A172 (cell line): ENCODE results near the gene AGO3. TPM values are rescaled to one million over a fixed set of nuclear protein-coding genes. Genes with fewer than 3 reads are reported as not detected.
A peak's percentile ranks its signal among the peaks of the same experiment; 100 is the strongest.

Experiments
- DNase-seq: peaks from one replicate; pipeline ENCODE4 v3.0.0-alpha.2; 2015; ENCODE audit warnings: low spot score
- total RNA-seq: library from RNA; depleted of rRNA; stranded (reverse); fragments of >200 nt; shearing (Covaris generic); gene quantifications from 2 replicates; pipeline ENCODE4 v1.2.3, GENCODE V29; 2014

Gene AGO3
- total RNA-seq, 1 experiment from 2014 or later, result 10.4 TPM

DNA sequence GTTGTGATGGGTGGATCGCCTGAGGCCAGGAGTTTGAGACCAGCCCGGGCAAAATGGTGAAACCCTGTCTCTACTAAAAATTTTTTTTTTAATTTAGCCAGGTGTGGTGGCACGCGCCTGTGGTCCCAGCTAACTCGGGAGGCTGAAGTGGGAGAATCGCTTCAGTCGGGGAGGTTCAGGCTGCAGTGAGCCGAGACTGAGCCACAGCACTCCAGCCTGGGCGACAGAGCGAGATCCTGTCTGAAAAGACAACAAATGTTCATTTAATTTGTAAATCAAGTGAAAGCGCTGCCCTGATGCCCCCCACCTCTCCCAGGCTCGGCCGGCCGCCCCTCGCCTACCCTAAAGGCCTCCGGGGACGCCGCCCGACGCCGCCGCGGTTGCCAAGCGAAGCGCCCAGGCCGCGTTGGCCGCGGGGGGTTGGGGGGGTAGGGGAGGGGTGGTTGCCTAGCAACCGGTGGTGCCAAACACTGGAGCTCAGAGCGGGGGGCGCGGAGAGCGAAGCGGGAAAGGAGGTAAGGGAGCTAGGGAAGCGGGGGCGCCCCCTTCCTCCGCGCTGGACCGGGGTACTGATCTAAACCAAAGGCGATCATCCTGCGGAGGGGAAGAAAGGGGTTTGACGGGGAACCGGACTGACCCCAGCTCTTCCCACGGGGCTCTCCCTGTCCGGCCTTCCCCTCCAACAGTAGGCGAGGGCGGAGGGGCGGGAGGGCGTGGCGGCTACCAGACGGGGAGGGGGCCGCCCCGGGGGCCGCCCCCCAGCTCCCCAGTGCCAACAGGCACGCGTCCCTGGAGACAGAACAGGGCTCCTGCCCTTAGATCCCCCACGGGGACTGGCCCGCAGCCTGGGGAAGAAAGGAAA lies 153.0 kb downstream of the AGO3 start, which contains the start of gene TEKT2:
TEKT2 (plus strand) TSS at position 460 of the 862 bp plus-strand sequence. CDS start 828 bp downstream, outside the sequence.
- DNase-seq, result no peak

DNA sequence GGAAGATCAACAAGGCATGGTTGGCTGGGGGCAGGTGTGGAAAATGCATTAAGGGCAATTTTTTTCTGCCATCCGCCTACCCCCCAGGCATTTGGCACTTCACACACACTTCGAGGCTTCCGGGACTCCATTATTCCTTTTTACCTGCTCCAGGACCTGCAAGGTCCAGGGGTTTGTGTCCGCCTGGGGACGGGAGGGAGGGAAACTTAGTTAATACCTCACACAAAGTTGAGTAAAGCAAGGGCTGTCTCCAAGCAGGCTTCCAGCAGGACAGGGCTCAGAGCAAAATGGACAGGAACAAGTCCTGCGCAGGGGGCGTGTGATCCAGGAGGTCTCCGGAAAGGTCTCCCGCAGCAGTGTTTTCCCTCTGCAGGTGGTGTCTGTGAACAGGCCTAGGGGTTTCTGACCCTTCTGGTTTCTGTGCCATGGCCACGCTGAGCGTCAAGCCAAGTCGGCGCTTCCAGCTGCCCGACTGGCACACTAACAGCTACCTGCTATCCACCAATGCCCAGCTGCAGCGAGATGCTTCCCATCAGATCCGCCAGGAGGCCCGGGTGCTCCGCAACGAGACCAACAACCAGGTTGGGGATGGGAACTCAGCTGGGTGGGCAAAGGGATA lies 153.7 kb downstream of the AGO3 start:
- no peak for DNase-seq

DNA sequence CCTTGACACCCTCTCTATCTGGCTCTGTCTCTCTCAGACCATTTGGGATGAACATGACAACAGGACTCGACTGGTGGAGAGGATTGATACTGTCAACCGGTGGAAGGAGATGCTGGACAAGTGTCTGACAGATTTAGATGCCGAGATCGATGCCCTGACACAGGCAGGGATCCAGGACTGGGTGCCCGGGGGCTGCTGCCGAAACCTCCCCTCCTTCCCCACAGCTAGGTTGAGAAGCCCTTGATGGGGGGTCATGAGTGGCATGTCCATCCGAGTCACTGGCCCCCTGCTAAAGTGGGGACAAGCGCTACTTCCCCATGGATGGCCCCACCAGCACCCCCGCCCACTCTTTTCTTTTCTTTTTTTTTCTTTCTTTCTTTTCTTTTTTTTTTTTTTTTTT lies 154.2 kb downstream of the AGO3 start:
- DNase-seq, result no peak

DNA sequence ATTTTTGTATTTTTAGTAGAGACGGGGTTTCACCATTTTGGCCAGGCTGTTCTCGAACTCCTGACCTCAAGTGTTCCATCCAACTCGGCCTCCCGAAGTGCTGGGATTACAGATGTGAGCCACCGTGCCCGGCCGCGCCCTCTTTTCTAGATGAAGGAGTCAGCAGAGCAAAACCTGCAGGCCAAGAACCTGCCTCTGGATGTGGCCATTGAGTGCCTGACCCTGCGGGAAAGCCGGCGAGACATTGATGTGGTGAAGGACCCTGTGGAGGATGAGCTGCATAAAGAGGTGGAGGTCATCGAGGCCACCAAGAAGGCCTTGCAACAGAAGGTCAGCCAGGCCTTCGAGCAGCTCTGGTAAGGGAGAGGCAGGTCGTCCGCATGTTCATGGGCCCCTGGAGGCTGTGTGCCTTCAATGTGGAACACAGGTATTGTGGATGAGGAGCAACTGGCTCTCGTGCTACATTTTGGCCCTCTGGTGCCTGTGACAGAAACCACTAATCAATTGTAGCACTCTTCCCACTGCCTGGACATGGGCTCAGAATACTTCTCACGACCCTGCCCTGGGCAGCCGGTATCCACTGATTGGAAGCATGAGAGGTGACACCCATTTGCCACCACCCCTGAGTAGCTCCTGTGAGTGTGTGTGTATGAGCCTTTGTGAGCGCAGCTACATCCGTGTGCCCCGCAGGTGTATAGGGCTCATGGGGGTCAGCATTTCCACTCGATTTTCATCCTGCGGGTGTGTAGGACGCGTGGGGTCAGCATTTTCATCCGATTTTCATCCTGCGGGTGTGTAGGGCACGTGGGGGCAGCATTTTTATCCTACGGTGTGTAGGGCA lies 155.0 kb downstream of the AGO3 start:
- no peak for DNase-seq

DNA sequence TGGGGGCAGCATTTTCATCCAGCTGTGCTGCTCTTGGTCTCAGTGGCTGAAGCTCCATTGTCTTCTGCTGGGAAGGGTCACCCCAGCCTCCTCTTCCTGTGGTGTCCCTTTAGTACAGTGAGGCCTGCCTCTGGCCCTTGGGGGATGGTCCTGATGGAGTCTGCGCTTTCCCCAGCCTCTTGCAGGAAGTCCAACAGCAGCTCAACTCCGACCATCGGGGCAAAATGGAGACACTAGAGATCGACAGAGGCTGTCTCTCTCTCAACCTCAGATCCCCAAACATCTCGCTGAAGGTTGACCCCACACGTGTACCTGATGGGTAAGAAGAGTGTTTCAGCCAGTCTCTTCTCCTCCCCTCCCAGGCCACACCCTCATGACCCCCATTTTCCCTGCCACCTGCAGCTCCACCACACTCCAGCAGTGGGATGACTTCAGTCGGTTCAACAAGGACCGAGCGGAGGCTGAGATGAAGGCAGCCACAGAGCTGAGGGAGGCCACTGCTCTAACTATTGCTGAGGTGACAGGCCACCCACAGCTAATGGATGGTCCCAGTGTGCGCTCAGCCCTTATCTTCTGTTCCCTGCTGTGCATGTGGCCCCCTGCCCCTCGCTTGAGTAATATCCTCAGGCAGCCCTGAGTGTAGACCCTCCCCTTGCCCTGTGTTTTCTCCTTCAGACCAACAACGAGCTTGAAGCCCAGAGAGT lies 155.8 kb downstream of the AGO3 start:
- no peak for DNase-seq

DNA sequence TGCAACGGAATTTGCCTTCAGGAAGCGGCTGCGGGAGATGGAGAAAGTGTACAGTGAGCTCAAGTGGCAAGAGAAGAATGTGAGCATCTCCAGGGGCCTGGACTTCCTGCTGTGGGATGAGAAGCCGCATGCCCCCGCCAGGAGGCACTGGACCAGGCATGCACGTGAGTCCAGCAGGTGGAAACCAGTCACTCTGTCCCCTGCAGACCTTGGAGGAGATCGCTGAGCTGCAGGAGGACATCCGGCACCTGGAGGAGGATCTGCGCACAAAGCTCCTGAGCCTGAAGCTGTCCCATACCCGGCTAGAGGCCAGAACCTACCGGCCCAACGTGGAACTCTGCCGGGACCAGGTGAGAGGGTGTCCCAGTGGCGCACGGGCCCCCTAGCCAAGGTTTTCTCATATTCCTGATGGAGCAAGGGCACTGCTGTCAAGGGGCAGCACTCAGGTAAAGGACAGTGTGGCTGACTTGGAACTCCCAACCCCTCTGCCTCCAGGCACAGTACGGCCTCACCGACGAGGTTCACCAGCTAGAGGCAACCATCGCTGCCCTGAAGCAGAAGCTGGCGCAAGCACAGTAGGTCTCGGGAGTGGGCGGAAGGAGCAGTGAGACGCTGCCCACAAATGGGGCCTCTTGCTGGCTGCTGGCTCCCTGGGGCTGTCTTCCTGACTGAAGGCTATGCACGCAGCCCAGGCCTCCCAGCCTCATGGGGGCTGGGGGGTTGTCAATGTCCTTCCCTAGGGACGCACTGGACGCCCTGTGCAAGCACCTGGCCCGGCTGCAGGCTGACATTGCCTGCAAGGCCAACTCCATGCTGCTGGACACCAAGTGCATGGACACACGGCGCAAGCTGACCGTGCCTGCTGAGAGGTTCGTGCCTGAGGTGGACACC lies 156.6 kb downstream of the AGO3 start:
- DNase-seq, result no peak

DNA sequence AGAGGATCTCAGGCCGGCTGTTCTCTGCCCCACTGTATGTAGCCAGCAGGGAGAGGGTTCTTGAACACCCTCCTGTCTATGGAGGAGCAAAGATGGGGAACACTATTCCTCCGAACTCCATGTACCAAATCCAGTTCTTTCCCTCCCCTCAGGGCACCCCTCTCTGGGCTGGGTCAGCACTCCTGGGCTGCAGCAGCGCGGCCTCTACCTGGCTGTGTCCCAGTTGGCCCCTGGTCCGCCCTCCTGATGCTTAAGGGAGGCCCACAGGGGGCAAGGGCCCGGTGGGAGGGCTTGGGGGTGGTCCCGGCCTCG lies 157.3 kb downstream of the AGO3 start:
- DNase-seq, result no peak

DNA sequence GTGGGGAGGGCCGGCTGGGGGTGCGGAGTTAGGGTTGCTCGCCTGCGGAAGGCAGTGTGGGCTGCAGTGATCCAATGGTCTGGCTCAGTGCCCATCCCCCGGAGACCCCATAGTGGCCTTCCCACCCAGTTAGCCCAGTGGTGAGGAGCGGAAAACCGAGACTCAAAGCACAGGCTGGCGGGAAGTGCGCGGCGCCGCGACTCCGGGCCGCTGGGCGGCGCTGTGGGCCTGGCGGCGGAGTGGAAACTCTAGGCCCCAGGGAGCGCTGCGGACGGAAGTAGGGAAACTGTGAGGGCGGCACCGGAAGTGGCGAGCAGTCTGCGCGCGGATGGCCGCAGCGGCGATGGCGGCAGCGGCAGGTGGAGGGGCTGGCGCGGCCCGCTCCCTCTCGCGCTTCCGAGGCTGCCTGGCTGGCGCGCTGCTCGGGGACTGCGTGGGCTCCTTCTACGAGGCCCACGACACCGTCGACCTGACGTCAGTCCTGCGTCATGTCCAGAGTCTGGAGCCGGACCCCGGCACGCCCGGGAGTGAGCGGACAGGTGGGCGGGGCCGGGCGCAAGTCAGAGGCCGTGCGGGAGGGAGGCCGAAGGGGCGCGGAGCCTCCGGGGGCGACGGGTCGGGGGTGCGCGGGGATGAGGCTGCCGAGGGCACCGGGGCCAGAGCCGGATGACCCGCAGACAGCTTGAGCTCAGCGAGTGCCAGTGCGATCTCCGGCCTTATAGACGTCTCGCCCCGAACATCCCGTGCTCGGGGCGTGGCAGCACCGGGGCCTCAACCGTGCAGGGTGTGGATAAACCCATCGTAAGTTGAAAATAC lies 157.9 kb downstream of the AGO3 start, which contains the start of gene ADPRS:
ADPRS (plus strand) TSS at position 316 of the 816 bp plus-strand sequence; CDS start at position 329, 13 bp downstream.
- peak; percentile 64 for DNase-seq

DNA sequence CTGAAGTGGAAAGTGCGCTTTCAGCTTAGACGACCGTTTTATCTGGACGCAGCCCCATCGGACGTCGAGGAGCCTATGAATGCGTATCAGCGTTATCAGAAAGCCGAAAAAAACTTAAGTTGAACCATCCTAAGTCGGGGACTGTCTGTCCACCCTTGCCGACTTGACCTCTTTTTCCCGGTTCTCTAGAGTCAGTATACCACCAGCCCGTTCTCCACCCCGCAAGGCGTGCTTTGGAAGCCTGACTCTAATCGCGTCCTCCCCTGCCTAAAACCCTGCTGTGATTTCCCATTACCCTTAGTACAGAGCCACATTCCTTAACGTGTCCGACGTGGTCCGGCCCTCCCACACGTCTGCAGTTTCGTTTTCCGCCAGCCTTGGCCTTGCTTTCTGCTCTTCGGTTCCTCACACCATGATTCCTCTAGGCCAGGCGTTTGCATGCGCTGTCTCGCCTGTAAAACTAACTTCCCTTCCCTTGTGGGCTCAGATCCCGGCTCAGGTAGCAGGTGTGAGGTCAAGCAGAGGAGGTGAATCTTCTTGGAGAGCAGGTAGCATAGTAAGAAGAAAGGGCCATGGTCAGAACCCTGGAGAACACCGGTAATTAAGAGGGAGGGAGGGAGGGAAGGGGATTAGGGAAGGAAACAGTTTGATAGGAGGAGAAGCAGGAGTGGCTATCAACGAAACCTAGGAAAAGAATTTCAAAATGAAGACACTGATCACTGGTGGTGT lies 158.7 kb downstream of the AGO3 start:
- peak; percentile 10 for DNase-seq

DNA sequence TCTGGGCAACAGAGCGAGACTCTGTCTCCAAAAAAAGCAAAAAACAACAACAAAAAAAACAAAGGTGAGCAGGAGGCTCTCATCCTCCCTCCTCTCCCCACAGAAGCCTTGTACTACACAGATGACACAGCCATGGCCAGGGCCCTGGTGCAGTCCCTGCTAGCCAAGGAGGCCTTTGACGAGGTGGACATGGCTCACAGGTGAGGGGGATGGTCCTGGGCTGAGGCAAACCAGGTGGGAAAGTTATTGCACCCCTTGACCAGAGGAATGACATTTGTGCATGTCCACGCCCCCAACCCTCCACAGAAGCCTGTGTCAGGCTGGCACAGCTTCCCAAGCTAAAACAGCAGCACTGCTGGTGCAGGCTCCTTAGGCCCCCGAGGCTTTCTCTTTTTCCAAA lies 160.2 kb downstream of the AGO3 start:
- DNase-seq, result no peak

DNA sequence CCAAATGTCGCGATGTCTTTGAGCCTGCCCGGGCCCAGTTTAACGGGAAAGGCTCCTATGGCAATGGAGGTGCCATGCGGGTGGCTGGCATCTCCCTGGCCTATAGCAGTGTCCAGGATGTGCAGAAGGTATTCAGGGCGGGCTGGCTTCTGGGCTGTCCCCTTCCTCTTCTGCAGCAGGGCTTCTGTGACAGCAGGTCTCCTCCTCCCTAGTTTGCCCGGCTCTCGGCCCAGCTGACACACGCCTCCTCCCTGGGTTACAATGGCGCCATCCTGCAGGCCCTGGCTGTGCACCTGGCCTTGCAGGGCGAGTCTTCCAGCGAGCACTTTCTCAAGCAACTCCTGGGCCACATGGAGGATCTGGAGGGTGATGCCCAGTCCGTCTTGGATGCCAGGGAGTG lies 160.8 kb downstream of the AGO3 start:
- no peak for DNase-seq

DNA sequence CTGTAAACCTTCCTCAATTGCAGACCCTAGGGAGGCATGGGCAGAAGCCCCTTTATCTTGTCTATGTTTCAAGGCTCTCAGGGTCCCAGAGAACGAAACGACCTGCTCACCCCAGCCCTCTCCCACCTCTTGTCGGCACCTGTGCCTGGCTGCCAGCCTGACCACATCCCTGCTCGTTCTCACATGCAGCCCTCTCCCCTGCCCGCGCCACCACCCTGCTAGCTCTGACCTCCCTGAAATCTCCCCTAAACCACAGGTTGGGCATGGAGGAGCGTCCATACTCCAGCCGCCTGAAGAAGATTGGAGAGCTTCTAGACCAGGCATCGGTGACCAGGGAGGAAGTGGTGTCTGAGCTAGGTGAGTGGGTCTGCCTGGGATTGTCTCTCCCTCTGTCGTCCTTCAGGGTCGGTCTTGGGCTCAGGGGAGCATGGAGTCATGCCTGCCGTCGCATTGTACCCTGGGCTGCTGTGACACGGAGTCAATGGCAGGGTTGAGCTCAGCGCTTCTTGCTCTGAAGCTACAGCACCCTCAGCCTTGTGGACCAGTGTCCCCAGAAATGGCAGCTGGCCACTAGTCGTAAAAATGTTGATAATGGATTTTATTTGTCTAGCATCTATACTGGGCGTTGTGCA lies 161.4 kb downstream of the AGO3 start:
- no peak for DNase-seq

DNA sequence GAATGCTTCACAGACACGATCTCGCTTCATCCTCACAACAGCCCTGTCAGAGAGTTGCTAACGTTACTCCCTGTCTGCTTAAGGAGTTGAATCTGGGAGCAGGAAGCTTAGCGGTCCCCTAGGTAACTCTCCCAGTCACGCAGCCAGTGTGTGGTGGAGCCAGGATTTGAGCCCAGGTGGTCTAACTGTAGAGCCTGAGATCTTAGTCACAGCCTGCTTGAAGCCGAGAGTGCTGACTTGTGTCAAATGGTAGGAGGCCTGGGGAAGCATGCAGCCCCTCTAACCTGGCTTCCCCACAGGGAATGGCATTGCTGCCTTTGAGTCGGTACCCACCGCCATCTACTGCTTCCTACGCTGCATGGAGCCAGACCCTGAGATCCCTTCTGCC lies 161.9 kb downstream of the AGO3 start:
- no peak for DNase-seq

DNA sequence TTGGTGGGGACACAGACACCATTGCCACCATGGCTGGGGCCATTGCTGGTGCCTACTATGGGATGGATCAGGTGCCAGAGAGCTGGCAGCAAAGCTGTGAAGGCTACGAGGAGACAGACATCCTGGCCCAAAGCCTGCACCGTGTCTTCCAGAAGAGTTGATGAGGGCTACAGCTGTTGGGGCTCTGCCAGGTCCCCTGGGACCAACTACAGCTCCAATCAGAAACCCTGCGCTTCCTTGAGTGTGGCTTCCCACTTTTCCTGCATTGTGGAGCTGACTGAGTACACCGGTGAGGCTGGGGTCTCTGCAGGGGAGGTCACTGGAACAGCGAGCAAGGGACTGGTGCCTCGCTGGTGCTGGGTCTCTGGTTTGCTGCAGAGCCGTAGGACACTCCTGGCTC lies 162.3 kb downstream of the AGO3 start:
- DNase-seq, result no peak

DNA sequence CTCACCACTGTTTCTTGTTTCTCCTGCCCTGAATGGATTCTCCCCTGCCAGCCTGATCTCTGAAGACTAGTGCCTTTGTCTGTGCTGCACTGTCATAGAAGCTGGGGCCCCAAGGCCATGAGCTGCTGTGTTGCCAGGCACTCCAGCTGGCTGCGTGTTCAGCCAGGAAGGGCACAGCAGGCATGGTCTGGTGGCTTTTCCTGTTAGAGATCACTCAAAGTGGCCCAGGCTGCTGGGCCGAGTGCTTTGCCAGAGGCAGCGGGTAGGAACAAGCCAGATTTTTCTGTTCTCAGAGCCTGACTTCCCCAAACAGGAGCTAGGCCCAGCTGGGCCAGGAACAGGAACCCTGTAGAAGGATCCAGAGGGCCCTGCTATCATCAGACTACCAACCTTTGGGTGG lies 163.0 kb downstream of the AGO3 start:
- no peak for DNase-seq

DNA sequence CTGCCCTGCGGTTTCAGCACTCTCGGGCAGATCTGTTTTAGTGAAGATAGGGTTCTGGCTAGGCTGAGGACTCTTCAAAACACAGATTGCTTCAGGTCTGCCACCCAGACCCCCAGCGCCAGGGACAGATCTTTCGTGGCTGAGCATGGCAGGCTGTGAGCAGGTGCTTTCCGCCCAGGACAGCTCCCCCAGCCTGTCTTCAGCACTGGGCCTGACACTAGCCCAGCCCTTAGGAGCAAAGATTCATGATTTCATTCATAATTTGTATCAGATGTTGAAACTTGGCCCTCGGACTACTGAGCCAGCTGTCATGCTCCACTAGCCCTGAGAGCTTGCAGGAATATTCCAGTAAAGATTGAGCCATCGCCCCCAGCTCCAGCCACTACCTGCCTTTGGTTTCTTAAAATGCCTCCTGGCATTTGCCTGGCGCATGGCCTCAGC lies 163.7 kb downstream of the AGO3 start:
- no peak for DNase-seq

DNA sequence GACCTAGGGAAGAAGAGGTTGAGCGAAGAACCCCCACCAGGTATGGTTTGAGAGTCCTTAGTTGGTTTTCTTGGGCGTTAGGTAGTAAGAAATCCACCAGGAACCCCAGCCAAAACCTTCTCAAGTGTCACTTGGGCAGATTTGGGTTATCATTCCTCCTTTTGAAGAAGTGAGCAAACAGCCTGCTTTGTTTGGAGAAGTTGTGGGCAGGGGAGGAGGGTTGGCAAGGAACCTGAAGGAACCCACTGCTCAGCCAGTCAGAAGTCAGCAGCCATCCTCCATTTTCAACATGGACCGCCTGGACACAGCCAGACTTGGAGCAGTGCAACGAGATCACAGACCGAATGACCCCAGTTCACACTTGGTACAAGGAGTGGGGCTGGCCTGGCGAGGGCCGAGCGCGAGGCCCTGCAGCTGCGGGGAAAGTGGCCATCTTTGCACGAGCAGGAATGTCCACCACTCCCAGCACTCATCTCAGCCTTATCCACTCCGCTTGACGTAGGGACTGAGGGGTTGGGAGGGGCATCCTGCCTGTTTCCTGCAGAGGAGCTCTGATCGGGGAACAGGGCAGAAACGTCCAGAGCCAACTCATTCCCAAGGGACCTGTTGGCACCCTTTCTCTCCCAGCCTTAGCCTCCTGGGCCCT lies 165.0 kb downstream of the AGO3 start:
- DNase-seq, result no peak
